ENCODE results near the gene SRRM4.
"Not testable (repeated sequence)": the region's sequence is repeated elsewhere in the genome, so short reads cannot be mapped to it uniquely, and the experiment has no call there.

The SRRM4 gene, protein sequence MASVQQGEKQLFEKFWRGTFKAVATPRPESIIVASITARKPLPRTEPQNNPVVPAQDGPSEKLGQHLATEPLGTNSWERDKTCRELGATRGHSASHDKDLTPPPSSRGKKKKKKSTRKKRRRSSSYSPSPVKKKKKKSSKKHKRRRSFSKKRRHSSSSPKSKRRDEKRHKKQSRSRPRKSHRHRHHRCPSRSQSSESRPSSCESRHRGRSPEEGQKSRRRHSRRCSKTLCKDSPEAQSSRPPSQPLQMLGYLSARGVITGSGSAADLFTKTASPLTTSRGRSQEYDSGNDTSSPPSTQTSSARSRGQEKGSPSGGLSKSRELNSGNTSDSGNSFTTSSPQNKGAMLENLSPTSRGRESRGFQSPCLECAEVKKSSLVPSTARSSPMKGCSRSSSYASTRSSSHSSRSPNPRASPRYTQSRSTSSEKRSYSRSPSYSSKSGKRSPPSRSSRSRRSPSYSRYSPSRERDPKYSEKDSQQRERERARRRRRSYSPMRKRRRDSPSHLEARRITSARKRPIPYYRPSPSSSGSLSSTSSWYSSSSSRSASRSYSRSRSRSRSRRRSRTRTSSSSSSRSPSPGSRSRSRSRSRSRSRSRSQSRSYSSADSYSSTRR

GRCh38 chr12:118981285-118982211 is at the start of gene SRRM4:
TSS of gene SRRM4 (plus strand) at chr12:118981541. CDS start at chr12:118981883, 342 bp downstream.
- peak; percentile 92 for DNase-seq

- DNase-seq = no peak
Observed at GRCh38 chr12:118946256-118946655, 35.1 kb upstream of the SRRM4 start.

- DNase-seq = no peak
Observed at GRCh38 chr12:118958520-118958919, 22.8 kb upstream of the SRRM4 start.

DNA sequence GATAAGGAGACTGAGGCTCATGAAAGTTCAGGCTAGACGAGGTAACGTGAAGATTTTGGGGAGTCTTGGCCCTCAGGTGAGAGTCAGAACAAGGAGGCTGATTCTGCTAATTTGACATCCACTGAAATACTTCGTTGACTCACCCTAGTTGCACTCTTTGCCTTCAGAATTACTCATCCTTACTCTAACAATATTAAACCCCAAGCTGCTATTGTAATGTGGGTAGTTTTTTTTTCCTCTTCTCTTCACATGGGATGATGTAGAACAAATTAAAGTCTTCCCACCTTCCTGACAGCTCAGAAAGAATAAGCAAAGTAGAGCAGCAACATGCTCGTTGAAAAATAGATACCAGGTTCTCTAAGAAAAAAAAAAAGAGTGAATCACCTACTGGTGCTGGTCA is 22.0 kb upstream of the SRRM4 start:
- DNase-seq = no peak

DNA sequence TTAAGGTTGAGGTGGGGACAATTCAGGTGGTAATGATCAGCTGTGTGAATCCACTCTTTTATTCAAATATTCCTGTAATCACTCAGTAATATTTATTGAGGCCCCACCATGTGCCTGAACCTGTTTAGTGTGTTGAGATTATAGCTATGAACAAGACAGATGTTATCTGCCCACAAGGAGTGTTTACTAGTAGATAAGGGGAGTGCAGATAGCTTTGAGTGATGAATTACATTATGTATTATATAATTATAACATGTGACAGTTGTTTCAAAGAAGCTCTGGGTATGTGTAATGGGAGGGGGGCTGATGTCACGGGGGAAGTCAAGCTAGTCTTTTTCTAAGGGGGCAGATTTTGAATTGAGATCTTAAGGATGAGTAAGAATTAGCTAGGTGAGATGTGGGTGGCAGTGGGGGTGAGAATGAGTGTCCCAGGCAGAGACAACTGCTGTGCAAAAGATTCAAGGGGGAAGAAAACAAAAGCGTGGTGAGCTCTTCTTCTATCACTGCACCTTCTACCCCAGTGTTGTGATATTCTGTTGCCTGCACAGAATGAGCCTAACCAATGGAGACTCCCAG is 21.3 kb upstream of the SRRM4 start:
- no peak for DNase-seq

DNA sequence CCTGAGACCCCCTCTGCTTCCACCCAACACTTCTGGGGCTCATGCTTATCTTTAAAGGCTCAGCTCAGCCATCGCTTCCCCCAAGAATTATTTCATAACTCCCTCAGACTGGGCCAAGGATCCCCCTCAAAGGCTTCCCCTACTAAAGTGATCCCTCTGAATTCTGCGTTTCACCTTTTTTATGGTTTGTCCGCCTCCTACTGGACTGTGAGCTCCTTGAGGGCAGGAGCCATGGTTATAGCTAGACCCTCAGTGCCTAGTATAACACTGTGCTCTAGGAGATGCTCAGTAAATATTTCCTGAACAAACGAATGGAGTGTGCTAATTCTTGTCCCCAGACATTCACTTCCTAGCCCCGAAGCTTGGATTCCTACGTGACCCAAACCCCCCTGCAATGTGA is 20.5 kb upstream of the SRRM4 start:
- no peak for DNase-seq

GRCh38 chr12:118964988-118965387 is 16.4 kb upstream of the SRRM4 start:
- DNase-seq = no peak

GRCh38 chr12:118970856-118971255 is 10.5 kb upstream of the SRRM4 start:
- DNase-seq = no peak

- no peak for DNase-seq
Observed at GRCh38 chr12:118972982-118973381, 8.4 kb upstream of the SRRM4 start.

GRCh38 chr12:118979763-118980406 is 1.5 kb upstream of the SRRM4 start:
- peak; percentile 78 for DNase-seq

DNA sequence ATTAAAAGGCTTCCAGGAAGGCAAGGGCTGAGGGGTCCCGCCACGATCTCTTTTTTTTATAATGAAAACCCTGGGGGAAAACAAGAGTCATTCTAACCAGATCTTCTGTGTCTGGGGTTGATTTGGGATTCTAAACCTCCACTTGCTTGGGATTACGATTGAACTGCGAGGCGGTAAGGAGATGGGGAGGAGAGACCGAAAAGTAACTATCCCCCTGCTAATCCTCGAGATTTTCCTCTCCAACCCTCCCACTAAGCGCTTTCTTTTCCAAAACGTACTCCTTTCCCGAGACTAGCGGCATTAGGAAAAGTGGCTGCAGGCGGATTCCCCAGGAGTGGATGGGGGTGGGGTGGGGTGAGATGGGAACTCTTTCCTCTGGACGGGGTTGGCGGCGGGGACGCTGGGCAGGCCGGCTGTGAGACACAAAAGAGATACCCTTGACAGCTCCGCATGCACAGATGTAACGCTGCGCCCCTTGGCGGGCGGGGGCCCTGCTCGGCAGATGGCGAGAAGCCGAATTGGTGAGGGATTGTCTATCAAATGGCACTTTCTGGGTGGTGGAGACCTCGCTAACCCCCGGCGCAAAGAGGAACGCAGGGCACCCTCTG is 830 bp upstream of the SRRM4 start:
- DNase-seq = peak; percentile 76

DNA sequence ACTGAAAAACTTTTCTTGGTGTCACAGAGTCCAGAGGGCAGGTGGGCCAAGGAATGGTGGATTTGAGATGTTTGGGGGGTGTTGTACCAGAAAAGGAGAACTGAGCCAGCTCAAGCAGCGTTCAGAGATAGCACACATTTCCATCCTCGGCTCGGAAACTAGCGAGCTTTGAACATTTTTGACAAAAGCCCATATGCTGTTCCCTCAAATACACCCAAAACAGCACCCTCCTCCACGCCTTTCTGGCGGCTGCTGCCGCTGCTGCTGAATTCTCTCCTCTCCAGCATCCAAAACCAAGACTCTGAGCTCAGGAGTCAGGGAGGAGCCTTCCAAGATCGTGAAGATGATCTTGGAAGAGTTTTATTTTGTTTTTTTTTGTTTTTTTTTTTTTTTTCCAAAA is 961 bp downstream of the SRRM4 start:
- no peak for DNase-seq

DNA sequence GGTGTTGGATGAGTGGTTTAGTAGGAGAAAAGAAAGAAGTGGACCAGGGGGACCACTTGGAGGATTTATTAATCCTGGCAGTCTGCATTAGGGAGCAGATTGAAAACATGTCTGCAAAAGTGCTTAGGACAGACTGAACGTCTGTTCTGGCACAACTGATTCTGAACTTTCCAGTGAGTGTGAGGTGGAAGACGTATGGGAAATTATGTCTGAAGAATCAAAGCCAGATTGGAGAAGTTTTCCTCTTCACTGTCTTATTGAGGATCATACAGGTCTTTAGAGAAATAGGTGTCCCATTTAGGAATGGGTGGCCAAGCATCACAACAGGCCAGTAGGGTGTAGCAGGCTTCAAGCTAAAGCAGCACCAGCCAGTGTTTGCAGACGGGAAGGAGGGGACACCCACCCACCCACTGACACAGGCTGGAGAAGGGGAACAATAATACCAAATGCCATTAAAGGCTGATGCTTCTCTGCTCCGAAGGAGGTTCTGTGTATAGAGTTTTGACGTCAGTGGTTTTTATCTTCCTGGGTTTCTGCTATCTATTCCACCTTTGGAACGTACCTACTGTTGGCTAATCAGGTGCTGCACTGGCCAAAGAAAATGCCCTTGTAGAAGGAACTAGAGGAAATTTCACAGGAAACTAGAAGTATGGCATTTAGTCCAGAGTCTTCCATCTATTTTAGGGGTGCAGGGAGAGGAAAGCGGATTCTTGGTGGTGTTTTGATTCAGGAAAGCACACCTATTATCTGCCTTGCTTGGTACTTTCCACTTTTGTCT is 1.8 kb downstream of the SRRM4 start:
- DNase-seq = peak; percentile 15

- DNase-seq = peak; percentile 66
Observed at GRCh38 chr12:118984161-118984943, 3.0 kb downstream of the SRRM4 start.

DNA sequence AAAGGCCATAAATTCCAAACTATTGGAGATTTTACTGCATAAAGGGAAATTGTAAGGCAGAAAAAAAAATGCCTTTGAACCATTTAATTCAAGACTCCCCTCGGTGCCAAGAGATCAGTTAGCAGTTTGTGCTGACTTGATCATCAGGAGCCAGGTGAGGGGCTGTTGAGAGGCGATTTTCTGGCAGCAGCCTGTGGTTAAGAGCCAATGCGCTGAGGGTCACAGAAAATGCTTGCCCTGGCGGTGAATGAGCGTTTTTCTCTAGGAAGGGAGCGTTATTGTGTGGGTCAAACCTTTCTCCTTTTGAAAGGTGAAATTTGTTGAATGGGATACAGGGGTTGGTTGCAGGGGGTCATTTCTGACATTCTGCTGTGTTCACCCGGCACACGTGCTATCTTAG is 4.7 kb downstream of the SRRM4 start:
- DNase-seq = peak; percentile 26

GRCh38 chr12:118999107-118999506 is 17.8 kb downstream of the SRRM4 start:
- no peak for DNase-seq

GRCh38 chr12:119005085-119005484 is 23.7 kb downstream of the SRRM4 start:
- DNase-seq = no peak

- DNase-seq = no peak
Observed at GRCh38 chr12:119005913-119006312, 24.6 kb downstream of the SRRM4 start.

GRCh38 chr12:119006746-119007145 is 25.4 kb downstream of the SRRM4 start:
- DNase-seq = peak; percentile 83

GRCh38 chr12:119008273-119008672 is 26.9 kb downstream of the SRRM4 start:
- not testable (repeated sequence) for DNase-seq
